DMS 273 (cell line): ENCODE data around the gene HTR4.

Experiments used
- DNase-seq: peaks from one replicate; lab custom pipeline; 2025; ENCODE audit not compliant: unreplicated experiment; lab: John Stamatoyannopoulos, UW

HTR4 gene

GRCh38 chr5:148665431-148665830 is 11.1 kb upstream of the HTR4 start:
- DNase-seq, result no peak

GRCh38 chr5:148663509-148663908 is 9.2 kb upstream of the HTR4 start:
- no peak for DNase-seq

GRCh38 chr5:148660346-148660660 is 6.0 kb upstream of the HTR4 start:
- DNase-seq, result no peak

DNA sequence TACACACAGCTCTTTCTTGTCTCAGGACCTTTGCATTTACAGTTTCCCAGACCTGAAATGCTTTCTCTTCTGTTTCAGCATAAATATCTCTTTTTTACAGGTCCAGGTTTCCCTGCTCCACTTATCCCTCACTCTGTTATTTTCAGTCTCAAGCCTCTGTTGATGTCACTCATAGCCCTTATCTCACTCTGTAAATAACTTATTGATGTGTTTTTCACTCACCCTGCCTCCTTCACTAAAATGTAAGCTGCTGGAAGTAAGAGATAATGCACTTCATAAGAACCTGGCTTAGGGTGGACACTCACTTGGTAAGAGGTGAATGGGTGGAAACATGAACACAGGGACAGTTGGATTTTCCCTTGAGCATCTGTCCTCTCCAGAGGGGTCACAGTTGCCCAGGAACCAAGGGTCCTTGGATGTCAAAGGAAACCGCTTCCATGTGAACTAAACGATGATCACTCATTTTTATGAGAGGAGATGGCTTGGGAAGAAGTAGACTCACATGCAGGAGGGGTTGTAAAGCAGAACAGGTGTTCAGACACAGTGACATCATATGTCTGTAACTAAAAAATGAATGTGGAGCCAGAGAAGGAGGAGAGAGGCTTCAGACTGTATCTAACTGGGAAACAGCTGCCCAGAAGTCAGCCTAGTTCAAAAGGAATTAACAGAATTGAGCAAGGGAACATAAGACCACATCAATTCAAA is 5.5 kb upstream of the HTR4 start:
- DNase-seq, result no peak

DNA sequence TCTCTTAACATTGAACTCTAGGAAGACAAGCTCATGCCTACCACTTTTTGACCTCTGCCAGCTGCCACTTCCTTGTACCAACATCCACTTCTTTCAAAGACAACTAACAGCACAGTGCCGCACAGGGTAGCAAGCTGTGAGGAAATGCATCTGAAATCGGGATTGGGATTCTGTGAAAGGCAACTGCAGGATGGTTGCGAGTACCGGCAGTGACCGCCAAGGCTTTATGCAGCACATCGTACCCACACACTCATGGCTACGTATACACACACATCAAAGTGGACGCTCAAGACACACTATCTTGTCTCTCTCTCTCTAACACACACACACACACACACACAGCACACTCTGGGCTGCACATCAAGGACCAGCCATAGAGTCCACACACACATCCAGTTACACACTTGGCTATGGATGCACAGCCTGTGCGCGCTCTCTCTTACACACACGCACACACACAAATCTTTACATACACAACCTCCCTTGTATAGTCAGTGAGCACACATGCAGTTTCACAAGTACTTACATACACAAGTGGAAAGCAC is 964 bp downstream of the HTR4 start:
- DNase-seq, result no peak

DNA sequence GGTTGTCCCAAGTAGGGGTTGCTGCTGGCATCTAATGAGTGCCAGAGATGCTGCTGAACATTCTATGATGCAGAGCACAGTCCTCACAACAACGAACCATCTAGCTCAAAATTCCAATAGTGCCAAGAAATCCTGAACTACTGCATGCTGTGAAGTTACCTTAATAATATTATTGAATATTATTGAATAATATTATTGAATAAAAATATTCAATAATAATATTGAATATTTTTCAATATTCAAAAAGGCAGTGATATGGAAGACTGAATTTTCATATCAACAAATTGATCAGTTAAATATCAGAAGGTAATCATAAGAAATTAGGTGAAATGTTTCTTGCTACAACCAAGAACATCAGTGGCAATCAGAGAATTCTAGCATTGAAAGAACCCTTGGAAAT is 2.8 kb downstream of the HTR4 start:
- no peak for DNase-seq

- DNase-seq, result no peak
Measured at GRCh38 chr5:148645527-148645926, 8.8 kb downstream of the HTR4 start.

DNA sequence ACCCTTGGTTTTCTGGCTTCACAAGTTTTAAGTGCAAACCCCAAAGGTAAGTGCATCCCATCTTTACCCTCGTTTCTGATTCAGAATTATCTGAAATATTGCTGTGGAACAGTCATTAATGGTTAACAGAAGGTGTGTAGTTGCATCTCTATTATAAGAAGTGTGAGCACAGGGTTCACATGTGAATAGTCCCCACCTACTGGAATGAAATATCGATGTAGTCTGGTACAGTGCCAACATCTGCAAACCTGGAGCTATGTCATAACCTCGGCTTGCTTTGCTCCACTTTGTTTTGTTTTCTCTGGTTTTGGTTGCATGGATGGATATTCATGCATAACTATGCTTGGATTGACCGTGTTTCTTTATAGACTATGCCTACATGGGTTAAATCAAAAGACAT is 12.6 kb downstream of the HTR4 start:
- no peak for DNase-seq

DNA sequence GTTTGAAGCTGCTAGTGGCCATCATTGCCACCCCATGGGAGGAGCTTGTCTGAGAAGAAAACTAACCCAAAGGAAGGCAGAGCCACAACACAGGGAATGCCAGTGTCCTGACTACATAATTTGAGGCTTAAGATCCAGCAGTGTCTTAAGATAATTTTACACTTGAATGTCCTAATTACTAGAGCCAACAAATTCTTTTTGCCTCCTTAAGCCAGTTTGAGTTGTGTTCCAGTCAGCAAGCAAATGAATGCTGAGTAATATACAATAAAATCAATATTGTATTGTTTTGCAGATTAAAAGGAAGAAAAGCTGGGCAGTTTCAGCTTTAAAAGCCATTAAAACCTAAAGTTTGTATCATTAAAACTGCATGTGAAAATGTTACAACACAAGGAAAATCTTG is 13.9 kb downstream of the HTR4 start:
- no peak for DNase-seq

DNA sequence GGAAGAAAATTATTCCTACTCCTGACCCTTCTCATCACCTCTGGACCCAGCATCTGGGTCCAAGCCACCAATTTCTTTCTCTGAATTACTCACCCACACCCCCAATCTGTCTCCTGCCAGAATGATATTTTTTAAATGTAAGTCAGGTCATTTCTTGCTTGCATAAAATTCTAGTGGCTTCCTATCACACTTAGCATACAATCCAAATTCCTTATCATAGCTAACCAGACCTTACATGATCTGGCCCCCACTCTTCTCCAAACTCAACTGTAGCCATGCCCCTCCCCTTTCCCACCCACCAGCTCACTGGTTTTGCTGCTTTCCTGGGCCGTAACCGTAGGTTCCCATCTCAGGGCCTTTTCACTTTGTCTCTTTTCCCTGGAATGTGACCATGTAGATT is 15.2 kb downstream of the HTR4 start:
- no peak for DNase-seq

- no peak for DNase-seq
Measured at GRCh38 chr5:148636353-148636752, 18.0 kb downstream of the HTR4 start.

GRCh38 chr5:148635321-148636083 is 18.8 kb downstream of the HTR4 start:
- no peak for DNase-seq

DNA sequence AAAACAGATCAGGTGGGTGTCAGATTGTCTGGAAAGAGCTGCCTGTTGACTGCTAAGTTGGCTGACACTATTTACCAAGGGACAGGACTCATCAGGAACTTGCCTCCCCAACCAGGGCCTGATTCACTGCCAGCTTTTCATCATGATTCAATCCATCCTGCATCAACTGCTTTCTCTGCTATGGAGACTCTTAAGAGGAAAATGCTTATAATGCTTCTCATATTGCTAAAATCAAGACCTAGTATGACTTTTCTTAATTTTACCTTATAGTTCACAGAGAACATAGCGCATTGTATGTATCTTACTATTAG is 21.3 kb downstream of the HTR4 start:
- DNase-seq, result no peak

DNA sequence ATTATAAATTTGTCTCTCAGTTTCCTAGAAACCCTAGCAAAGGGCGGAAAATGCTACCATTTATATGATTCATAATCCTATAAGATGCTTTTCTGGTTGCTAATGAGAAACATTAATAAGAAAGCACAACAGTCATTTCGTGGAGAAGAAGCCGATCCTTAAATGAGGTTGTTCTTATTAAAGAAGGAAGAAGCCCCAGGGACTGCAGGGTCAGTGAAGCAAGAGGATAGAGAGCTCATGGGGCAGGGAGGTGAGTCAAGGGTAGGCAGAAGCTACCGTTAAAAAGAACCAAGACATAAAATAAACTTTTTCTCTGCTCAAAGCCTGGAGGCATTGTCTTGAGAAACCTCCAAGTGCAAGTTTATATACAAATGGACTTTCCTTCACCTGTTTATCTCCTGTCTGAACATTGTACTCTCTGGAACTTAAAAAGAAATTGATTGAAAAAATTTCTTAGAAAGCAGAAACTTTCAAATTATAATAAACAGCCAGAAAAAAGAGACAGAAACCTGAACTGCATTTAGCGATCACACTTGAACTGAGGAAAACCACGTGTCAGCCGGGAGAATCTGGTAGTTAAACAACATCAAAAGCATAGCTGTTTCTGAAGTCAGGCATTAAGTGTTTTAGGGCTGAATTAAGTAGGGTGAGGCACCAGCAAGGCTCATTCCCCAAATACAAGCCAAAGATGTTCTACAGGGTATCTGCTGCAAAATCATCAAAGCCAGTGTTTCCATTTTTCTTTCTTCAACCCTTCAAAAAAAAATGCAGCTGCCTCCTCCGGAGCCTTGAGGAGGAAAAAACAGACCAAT is 21.9 kb downstream of the HTR4 start:
- no peak for DNase-seq

DNA sequence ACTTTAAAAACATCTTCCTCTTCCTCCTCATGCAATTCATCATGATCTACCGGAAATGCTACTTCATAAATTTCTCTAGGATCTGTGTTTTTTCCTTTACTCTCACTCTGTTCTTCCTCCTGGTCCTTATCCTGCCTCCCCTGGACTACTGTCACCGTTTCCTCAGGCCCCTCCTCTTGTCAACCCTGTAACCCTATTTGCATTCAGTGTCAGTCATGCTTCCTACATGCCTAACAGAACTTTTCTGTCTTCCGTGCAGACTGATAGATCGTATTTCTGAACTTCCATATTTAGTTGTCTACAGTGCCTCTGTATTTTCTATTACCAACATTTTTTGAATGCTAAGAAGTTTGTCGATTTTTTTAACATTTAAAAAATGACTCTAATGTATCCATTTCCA is 27.3 kb downstream of the HTR4 start:
- DNase-seq, result no peak

DNA sequence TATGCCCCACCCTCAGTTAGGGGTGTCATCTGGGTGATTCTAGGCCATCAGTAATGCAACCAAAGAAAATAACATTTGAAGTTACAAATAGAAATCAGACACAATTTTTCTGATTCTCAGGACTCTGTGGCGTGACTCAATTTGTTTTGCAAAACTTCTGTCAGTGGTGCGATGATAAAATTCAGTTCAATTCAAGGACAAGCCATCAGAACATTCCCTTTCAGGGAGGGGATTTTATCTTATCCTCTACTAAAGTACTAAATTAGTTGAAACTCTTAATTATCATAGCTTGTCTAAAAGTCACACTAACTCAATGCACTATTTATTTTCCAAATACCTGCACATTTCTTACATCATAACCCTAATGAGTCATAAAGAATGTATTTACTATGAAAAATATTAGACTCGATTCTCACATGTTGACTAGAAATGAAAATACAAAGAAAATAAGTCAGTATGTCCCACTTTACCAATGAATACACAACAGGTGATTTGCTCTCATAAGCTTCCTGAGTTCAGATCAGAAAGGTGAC is 28.2 kb downstream of the HTR4 start:
- no peak for DNase-seq

DNA sequence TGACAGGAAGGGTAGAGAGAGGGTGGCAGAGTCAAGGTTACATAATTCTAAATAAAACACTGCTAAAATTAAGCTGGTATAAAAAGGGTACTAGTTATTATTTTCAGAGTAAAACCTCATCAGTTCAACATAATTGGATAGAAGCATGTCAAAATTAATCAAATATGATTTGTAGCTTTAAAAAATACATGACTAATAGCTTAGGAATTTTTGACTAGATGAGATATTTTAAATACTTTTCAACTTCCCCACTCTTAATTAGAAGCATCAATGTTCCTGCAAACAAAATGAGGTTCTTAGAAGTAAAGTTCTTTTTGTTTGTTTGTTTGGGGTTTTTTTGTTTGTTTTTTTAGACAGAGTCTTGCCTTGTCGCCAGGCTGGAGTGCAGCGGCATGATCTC is 29.1 kb downstream of the HTR4 start:
- DNase-seq, result no peak

GRCh38 chr5:148623741-148624140 is 30.6 kb downstream of the HTR4 start:
- no peak for DNase-seq

- no peak for DNase-seq
Measured at GRCh38 chr5:148623101-148623500, 31.2 kb downstream of the HTR4 start.

GRCh38 chr5:148620696-148621095 is 33.6 kb downstream of the HTR4 start:
- no peak for DNase-seq

- DNase-seq, result no peak
Measured at GRCh38 chr5:148620091-148620490, 34.2 kb downstream of the HTR4 start.

DNA sequence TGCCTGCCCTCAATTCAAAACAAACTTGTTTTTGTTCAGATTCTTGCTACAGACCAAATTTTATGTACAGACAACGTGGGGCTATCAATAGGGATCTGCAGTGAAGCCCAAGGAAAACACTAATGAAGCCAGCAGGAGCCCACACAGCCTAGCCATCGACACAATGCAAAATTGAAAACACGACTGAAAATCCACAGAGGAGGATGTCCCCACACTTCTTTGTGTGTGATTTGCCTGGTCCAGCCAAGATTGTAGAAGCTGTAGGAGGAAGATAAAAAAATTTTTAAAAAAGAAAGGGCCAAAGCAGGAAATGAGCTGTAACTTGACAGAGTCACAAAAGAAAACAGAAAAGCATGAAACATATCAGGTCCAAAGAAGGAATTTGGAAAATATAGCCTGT is 34.8 kb downstream of the HTR4 start:
- DNase-seq, result no peak
